HepG2 (cell line): ENCODE data around the gene KATNBL1. TPM values are rescaled to one million over a fixed set of nuclear protein-coding genes. Genes with fewer than 3 reads are reported as not detected.

Source experiments
- FOXA3 ChIP-seq: IDR thresholded peaks from 2 replicates; pipeline ENCODE4 v1.6.1; 2016; ENCODE audit warnings: missing genetic modification reagents, missing compliant biosample characterization
- GABPB1 ChIP-seq: IDR thresholded peaks from 2 replicates; pipeline ENCODE4 v1.6.1; 2016; ENCODE audit warnings: mild to moderate bottlenecking, missing genetic modification reagents, moderate library complexity, missing compliant biosample characterization
- KLF15 ChIP-seq: sonication (generic); formaldehyde crosslinking; IDR thresholded peaks from 2 replicates; pipeline ENCODE4 v1.8.1; 2023; ENCODE audit warnings: borderline replicate concordance, mild to moderate bottlenecking, inconsistent platforms, missing genetic modification reagents, mixed read lengths
- MIXL1 ChIP-seq: IDR thresholded peaks from 2 replicates; pipeline ENCODE4 v1.6.1; 2016
- MTF1 ChIP-seq: sonication (generic); formaldehyde crosslinking; IDR thresholded peaks from 2 replicates; pipeline ENCODE4 v1.5.0; 2020; ENCODE audit warnings: missing genetic modification reagents
- NFKBIZ ChIP-seq: IDR thresholded peaks from 2 replicates; pipeline ENCODE4 v1.6.1; 2018; ENCODE audit warnings: missing genetic modification reagents, missing compliant biosample characterization
- RFX1 ChIP-seq: fragments of 450-650 bp; IDR thresholded peaks from 2 replicates; pipeline ENCODE4 v1.6.1; 2017
- TCF7 ChIP-seq: sonication (generic); IDR thresholded peaks from 2 replicates; pipeline ENCODE4 v1.6.1; 2016; ENCODE audit warnings: antibody characterized with exemption, low read depth
- ZNF136 ChIP-seq: sonication (generic); formaldehyde crosslinking; IDR thresholded peaks from 2 replicates; pipeline ENCODE4 v1.8.1; 2022; ENCODE audit warnings: low read depth, mild to moderate bottlenecking, moderate library complexity, missing genetic modification reagents
- ZNF790 ChIP-seq: sonication (generic); formaldehyde crosslinking; IDR thresholded peaks from 2 replicates; pipeline ENCODE4 v1.8.0; 2022; ENCODE audit warnings: missing genetic modification reagents, mild to moderate bottlenecking, borderline replicate concordance
- polyA plus RNA-seq, 8 experiments: library from polyadenylated mRNA; depleted of rRNA in 3 of 8; stranded (reverse) in 7 of 8; unstranded in 1 of 8; fragments of >200 nt; fragmentation: Illumina TruSeq in 4 of 8; extraction: Trizol in 4 of 8; gene quantifications; 2 replicates each; pipeline versions ENCODE4 v1.2.1 to v1.2.3, GENCODE V29; 2011 to 2016; ENCODE audit warnings: low read depth in 4 of 8, missing spikeins in 1 of 8, mixed read lengths in 1 of 8; ENCODE audit not compliant: insufficient read depth in 1 of 8
- total RNA-seq, 5 experiments: library from RNA; depleted of rRNA; stranded (reverse); fragments of >200 nt; fragmentation: Illumina TruSeq; extraction: Trizol; gene quantifications; 2 replicates each; pipeline ENCODE4 v1.2.3, GENCODE V29; 2016; ENCODE audit warnings: low read depth in 1 of 5
- TF ChIP-seq, protein P1 (sequence below): sonication (generic); formaldehyde crosslinking; IDR thresholded peaks from 2 replicates; pipeline ENCODE4 v1.4.0; 2020; ENCODE audit warnings: missing genetic modification reagents
- TF ChIP-seq, protein P2 (sequence below): sonication (generic); formaldehyde crosslinking; IDR thresholded peaks from 2 replicates; pipeline ENCODE4 v1.8.1; 2023; ENCODE audit warnings: mild to moderate bottlenecking, missing genetic modification reagents
- TF ChIP-seq, protein P3 (sequence below): sonication (generic); formaldehyde crosslinking; IDR thresholded peaks from 2 replicates; pipeline ENCODE4 v1.5.0; 2020; ENCODE audit warnings: mild to moderate bottlenecking, missing genetic modification reagents
- TF ChIP-seq, protein P4 (sequence below): sonication (generic); formaldehyde crosslinking; IDR thresholded peaks from 2 replicates; pipeline ENCODE4 v1.9.0; 2021; ENCODE audit warnings: missing genetic modification reagents, borderline replicate concordance
- TF ChIP-seq, protein P5 (sequence below), 2 experiments: sonication (generic) in 1 of 2; formaldehyde crosslinking in 1 of 2; IDR thresholded peaks; 2 replicates each; pipeline versions ENCODE4 v1.5.1 to v1.6.1; 2011 to 2020; ENCODE audit warnings: borderline replicate concordance in 1 of 2, low read depth in 1 of 2, low read length in 1 of 2, mild to moderate bottlenecking in 1 of 2, missing genetic modification reagents in 1 of 2, moderate library complexity in 1 of 2
- TF ChIP-seq, protein P6 (sequence below): IDR thresholded peaks from 2 replicates; pipeline ENCODE4 v1.6.1; 2016; ENCODE audit warnings: low read depth
- TF ChIP-seq, protein P7 (sequence below): IDR thresholded peaks from 2 replicates; pipeline ENCODE4 v1.6.1; 2016; ENCODE audit warnings: low read depth, borderline replicate concordance

The KATNBL1 gene
- total and polyA plus RNA-seq, 2 of the 13 experiments (the other 11 are each of a cell fraction or from before 2014, with no cell fraction given) = 23.4 to 42.8 TPM

GRCh38 chr15:34101366-34102174 lies 108.3 kb downstream of the KATNBL1 start, which contains the start of the genes EMC7 and PGBD4 (continued):
- TF ChIP-seq, protein P1, sequence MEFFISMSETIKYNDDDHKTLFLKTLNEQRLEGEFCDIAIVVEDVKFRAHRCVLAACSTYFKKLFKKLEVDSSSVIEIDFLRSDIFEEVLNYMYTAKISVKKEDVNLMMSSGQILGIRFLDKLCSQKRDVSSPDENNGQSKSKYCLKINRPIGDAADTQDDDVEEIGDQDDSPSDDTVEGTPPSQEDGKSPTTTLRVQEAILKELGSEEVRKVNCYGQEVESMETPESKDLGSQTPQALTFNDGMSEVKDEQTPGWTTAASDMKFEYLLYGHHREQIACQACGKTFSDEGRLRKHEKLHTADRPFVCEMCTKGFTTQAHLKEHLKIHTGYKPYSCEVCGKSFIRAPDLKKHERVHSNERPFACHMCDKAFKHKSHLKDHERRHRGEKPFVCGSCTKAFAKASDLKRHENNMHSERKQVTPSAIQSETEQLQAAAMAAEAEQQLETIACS (CRISPR knock-in tag) = no peak
- TF ChIP-seq MIXL1 (CRISPR knock-in tag) = peak; percentile 21; the same call in 1 of the 2 replicates
- TF ChIP-seq, protein P2, sequence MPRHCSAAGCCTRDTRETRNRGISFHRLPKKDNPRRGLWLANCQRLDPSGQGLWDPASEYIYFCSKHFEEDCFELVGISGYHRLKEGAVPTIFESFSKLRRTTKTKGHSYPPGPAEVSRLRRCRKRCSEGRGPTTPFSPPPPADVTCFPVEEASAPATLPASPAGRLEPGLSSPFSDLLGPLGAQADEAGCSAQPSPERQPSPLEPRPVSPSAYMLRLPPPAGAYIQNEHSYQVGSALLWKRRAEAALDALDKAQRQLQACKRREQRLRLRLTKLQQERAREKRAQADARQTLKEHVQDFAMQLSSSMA (CRISPR knock-in tag) = no peak
- TF ChIP-seq GABPB1 (CRISPR knock-in tag) = peak; percentile 98
- TF ChIP-seq, protein P3, sequence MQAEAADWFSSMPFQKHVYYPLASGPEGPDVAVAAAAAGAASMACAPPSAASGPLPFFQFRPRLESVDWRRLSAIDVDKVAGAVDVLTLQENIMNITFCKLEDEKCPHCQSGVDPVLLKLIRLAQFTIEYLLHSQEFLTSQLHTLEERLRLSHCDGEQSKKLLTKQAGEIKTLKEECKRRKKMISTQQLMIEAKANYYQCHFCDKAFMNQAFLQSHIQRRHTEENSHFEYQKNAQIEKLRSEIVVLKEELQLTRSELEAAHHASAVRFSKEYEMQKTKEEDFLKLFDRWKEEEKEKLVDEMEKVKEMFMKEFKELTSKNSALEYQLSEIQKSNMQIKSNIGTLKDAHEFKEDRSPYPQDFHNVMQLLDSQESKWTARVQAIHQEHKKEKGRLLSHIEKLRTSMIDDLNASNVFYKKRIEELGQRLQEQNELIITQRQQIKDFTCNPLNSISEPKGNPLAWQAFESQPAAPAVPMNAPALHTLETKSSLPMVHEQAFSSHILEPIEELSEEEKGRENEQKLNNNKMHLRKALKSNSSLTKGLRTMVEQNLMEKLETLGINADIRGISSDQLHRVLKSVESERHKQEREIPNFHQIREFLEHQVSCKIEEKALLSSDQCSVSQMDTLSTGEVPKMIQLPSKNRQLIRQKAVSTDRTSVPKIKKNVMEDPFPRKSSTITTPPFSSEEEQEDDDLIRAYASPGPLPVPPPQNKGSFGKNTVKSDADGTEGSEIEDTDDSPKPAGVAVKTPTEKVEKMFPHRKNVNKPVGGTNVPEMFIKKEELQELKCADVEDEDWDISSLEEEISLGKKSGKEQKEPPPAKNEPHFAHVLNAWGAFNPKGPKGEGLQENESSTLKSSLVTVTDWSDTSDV (CRISPR knock-in tag) = no peak
- TF ChIP-seq MTF1 (CRISPR knock-in tag) = no peak
- peak; percentile 37; the same call in 1 of the 2 replicates for TF ChIP-seq FOXA3 (CRISPR knock-in tag)
- TF ChIP-seq ZNF790 (CRISPR knock-in tag) = peak; percentile 88
- TF ChIP-seq, protein P4, sequence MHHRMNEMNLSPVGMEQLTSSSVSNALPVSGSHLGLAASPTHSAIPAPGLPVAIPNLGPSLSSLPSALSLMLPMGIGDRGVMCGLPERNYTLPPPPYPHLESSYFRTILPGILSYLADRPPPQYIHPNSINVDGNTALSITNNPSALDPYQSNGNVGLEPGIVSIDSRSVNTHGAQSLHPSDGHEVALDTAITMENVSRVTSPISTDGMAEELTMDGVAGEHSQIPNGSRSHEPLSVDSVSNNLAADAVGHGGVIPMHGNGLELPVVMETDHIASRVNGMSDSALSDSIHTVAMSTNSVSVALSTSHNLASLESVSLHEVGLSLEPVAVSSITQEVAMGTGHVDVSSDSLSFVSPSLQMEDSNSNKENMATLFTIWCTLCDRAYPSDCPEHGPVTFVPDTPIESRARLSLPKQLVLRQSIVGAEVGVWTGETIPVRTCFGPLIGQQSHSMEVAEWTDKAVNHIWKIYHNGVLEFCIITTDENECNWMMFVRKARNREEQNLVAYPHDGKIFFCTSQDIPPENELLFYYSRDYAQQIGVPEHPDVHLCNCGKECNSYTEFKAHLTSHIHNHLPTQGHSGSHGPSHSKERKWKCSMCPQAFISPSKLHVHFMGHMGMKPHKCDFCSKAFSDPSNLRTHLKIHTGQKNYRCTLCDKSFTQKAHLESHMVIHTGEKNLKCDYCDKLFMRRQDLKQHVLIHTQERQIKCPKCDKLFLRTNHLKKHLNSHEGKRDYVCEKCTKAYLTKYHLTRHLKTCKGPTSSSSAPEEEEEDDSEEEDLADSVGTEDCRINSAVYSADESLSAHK = no peak
- no peak for TF ChIP-seq TCF7
- TF ChIP-seq RFX1 = no peak
- TF ChIP-seq, protein P5, sequence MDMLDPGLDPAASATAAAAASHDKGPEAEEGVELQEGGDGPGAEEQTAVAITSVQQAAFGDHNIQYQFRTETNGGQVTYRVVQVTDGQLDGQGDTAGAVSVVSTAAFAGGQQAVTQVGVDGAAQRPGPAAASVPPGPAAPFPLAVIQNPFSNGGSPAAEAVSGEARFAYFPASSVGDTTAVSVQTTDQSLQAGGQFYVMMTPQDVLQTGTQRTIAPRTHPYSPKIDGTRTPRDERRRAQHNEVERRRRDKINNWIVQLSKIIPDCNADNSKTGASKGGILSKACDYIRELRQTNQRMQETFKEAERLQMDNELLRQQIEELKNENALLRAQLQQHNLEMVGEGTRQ (IDR thresholded peaks at IDR 0.05; ENCODE audit: low read depth, low read length) = no peak
- TF ChIP-seq, protein P5 (CRISPR knock-in tag; IDR thresholded peaks at IDR 0.05; ENCODE audit: borderline replicate concordance) = no peak
- no peak; the same call in 1 of the 2 replicates for TF ChIP-seq ZNF136 (CRISPR knock-in tag)
- no peak for TF ChIP-seq KLF15 (CRISPR knock-in tag)
- TF ChIP-seq, protein P6, sequence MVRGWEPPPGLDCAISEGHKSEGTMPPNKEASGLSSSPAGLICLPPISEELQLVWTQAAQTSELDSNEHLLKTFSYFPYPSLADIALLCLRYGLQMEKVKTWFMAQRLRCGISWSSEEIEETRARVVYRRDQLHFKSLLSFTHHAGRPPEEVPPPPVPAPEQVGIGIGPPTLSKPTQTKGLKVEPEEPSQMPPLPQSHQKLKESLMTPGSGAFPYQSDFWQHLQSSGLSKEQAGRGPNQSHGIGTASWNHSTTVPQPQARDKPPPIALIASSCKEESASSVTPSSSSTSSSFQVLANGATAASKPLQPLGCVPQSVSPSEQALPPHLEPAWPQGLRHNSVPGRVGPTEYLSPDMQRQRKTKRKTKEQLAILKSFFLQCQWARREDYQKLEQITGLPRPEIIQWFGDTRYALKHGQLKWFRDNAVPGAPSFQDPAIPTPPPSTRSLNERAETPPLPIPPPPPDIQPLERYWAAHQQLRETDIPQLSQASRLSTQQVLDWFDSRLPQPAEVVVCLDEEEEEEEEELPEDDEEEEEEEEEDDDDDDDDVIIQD = peak; percentile 32; the same call in 1 of the 2 replicates
- TF ChIP-seq, protein P7, sequence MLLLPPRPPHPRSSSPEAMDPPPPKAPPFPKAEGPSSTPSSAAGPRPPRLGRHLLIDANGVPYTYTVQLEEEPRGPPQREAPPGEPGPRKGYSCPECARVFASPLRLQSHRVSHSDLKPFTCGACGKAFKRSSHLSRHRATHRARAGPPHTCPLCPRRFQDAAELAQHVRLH (CRISPR knock-in tag) = no peak; the same call in 1 of the 2 replicates
- no peak for TF ChIP-seq NFKBIZ
